HG02588 (cell line): ENCODE data around the gene SORCS3.

Experiments
- ATAC-seq: cut with Tn5 transposase; IDR thresholded peaks from one replicate; pipeline ENCODE4 v1.9.1; 2021; ENCODE audit warnings: mild to moderate bottlenecking, moderate library complexity; ENCODE audit not compliant: unreplicated experiment

The SORCS3 gene

DNA sequence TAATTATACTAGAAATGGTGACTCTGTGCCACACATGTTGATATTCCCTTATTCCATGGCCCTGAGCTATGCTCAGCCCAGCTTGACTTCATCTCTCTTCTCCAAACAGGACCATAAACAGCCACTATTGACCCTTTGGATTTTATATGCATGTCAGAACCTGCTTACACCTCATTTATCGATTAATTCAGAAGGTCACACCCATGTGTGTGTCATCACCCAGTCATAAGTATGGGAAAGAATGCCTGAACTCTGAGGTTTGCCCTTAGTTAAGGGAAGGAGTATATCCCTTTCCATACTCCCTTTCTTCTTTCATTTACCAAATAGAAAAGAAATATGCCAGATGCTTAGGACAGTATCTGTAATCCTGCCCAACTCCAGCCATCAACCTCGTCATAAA lies 602.3 kb downstream of the SORCS3 start:
- no peak for ATAC-seq

DNA sequence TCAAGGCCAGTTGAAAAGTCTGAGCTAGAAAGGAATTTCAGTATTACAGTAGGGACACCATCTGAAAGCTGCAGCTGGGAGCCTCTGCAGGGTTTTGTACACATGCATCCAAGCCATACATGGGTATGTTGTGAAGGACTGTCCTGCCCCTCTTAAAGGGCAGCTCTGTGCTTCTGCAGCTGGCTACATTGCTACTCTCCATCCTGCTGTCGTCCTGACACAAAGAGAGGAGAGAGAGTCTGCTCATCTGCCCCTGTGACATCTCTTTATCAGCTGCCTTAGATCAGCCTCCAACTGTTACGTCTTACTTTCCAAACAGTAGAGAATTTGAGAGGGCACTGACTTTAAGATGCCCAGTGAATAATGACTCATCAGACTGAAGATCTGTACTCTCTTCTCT lies 602.7 kb downstream of the SORCS3 start:
- no peak for ATAC-seq

GRCh38 chr10:105247831-105248499 lies 606.9 kb downstream of the SORCS3 start:
- ATAC-seq, result no peak

- ATAC-seq, result no peak
These were observed 611.8 kb downstream of the SORCS3 start for GRCh38 chr10:105252911-105253310.

GRCh38 chr10:105253515-105254212 lies 612.6 kb downstream of the SORCS3 start:
- ATAC-seq, result no peak

- no peak for ATAC-seq
These were observed 617.1 kb downstream of the SORCS3 start for GRCh38 chr10:105258036-105258673.

DNA sequence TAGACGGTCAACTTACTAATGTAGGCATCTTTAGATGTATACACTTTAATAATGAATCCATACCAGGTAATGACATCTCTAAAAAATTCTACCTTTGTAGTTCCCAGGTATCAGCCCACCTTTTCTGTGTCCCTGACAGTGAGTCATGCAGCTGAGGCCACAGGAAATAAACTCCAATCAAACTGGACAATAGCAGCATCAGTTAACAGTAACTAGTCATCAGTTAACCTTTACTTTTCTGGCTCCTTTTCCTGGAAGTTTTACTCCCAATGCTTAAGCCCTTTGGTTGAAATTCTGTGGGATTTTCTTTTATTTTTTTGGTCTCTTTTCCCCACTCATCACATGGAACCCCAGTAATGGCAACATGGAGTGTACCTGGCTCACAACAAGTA lies 617.6 kb downstream of the SORCS3 start:
- no peak for ATAC-seq

GRCh38 chr10:105259201-105259600 lies 618.1 kb downstream of the SORCS3 start:
- no peak for ATAC-seq

- ATAC-seq, result no peak
These were observed 621.6 kb downstream of the SORCS3 start for GRCh38 chr10:105262666-105263065.

GRCh38 chr10:105266966-105267539 lies 626.0 kb downstream of the SORCS3 start:
- ATAC-seq, result no peak

GRCh38 chr10:105268961-105269360 lies 627.9 kb downstream of the SORCS3 start:
- ATAC-seq, result no peak

- no peak for ATAC-seq
These were observed 628.6 kb downstream of the SORCS3 start for GRCh38 chr10:105269689-105270088.

DNA sequence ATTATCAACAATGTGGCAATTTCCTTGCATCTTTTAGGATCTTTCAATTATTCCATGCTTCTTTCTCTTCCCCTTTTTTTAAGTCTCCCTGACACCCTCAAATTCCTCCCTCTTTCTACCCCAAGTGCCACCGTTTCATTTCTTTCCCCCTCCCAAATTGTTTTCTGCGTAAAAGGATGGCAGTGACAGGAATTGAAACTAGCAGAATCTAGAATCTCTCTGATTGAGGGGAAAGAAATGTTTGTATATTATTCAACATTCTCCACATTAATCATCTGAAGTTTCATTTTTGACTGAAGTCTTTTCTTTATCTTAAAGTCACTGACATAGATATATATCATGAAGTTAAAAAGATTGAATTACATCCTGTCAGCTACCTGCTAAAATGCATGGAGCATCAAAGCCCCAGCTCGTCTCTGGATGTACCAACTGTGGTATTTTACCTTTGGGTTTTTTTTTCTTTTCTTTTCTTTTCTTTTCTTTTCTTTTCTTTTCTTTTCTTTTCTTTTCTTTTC lies 633.5 kb downstream of the SORCS3 start:
- ATAC-seq, result no peak

DNA sequence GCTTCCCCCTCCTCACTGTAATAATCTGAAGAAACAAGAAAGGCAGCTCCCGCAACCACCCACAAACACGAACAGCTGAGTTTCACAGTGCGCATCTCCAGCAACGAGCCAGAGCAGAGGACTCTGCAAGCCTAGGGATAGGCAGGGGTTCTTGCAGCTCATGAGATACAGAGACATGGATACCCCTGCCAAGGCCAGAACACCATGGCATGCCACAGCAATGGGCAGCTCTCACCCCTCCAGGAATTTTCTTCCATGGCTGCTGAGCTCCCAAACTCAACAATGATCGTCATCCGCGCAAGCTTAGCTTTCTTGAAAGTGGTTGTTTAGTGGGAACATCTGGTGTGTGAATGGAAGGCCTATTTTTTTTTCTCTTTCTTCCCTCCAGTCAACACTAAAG lies 637.3 kb downstream of the SORCS3 start:
- no peak for ATAC-seq

- ATAC-seq, result no peak
These were observed 638.0 kb downstream of the SORCS3 start for GRCh38 chr10:105279101-105279500.

DNA sequence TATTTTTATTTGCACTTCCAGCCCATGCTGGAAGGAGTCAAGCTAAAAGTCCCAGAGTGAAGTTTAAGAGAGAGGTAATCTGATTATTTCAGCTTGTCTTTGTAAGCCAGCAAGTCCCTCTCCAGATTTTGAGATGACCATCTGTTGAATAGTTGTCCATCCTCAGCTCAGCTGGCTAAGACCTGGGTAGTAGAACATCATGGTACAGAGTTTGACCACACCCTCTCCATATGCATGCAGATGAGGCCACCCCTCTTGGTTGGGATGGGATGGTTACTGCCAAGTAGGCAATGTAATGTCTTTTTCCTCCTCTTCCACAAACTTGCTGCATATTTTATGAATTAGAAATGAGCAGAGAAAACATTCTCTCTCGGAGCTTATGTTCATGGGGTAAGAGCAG lies 639.8 kb downstream of the SORCS3 start:
- ATAC-seq, result no peak

DNA sequence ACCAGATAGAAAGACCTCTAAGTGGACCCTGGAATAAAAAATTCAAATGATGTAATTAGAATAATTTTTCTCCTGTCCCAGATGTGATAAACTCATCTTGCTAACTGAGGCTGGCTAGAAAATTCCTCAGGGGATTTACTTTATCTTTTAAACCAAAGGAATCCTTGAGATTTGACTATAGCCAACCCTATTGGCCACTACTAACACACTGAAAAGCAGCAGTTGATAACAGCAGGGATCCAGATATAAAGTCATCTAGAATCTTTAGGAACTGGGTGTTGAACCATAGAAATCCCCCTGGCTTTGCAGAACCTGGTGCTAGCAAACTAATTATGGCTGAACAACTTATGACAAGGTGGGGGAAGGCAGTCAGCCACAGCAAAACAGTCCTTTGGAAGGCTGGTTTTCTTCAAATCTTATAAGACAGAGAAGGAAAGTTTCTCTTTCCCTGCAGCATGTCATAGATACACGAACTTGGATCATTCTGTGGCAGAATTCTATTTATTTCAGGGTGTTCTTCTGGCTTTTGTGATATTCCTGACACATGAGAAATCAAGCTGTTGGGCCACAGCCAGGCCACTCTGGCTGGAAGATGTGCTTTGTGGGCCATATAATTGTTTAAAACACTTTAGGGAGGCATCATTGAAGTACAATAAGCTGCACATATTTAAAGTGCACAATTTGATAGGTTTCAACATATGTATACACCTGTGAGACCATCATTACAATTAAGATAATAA lies 643.6 kb downstream of the SORCS3 start:
- ATAC-seq, result no peak

GRCh38 chr10:105288026-105288425 lies 646.9 kb downstream of the SORCS3 start:
- ATAC-seq, result no peak

DNA sequence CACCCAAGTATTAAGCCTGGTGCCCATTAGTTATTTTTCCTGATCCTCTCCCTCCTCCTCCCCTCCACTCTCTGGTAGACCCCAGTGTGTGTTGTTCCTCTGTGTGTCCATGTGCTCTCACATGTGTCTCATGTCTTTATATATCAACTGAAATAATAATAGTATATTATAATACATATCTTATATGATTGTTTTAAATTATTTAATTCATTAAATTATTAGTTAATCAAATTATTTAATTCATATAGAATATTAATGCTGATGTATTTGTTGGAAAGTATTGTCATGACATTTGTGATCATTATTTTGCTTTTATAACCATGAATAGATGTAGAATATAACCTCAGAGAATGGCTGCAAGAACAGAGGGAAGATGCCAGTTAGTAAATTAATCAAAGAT lies 647.5 kb downstream of the SORCS3 start:
- no peak for ATAC-seq

DNA sequence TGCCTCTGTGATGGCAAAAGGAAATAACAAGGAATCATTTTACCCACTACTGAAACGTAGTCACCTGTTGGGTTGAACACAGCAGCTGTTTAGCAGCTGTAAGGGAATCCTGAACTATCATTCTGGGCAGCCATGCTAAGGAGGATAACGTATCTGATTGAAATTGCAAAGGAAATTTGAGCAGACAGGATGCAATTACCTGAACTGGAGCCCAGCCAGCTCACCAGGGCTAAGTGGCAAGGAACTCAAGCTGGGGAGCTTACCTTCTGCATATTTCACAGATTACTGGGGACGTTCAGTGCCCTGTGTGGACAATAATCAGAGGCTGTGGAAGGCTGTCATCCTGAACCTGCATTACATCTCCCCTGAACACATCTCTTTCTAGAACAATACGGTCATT lies 650.5 kb downstream of the SORCS3 start:
- ATAC-seq, result no peak

GRCh38 chr10:105292236-105292635 lies 651.1 kb downstream of the SORCS3 start:
- no peak for ATAC-seq
